WTC11 (cell line): ENCODE measurements around the gene MGMT. TPM values are rescaled to one million over a fixed set of nuclear protein-coding genes. Genes with fewer than 3 reads are reported as not detected.

Experiments used
- ATAC-seq: fragments of 200-7000 bp; cut with Tn5 transposase; 2 replicates; pipeline ENCODE4 v1.10.0; 2021; ENCODE audit warnings: mild to moderate bottlenecking, moderate library complexity
- CTCF ChIA-PET: fragments of 300-600 bp; sonication (Branson Sonifier 250); formaldehyde crosslinking; loops from one replicate; lab custom pipeline; 2021; ENCODE audit warnings: antibody characterized with exemption; lab: Charles Lee
- POLR2A ChIA-PET: fragments of 350-600 bp; sonication (Branson Sonifier 250); formaldehyde crosslinking; loops from one replicate; lab custom pipeline; 2021; ENCODE audit warnings: antibody characterized with exemption; lab: Charles Lee
- DNase-seq: peaks from one replicate; pipeline ENCODE4 v3.0.0; 2021; ENCODE audit warnings: low spot score
- H3K27ac Mint-ChIP-seq: 2 replicates; pipeline ENCODE4 v1.8.0; 2021; ENCODE audit warnings: mixed read lengths
- H3K27me3 Mint-ChIP-seq: 2 replicates; pipeline ENCODE4 v1.8.0; 2021; ENCODE audit warnings: low read depth, mild to moderate bottlenecking, moderate library complexity, mixed read lengths
- H3K36me3 Mint-ChIP-seq: 2 replicates; pipeline ENCODE4 v1.8.0; 2021; ENCODE audit warnings: mixed read lengths
- H3K4me1 Mint-ChIP-seq: 2 replicates; pipeline ENCODE4 v1.8.0; 2022; ENCODE audit warnings: mixed read lengths
- H3K4me3 Mint-ChIP-seq: 2 replicates; pipeline ENCODE4 v1.8.0; 2021; ENCODE audit warnings: mild to moderate bottlenecking, moderate library complexity, mixed read lengths
- H3K9me3 Mint-ChIP-seq: 2 replicates; pipeline ENCODE4 v1.8.0; 2021; ENCODE audit warnings: mixed read lengths
- AR ChIP-seq: fragments of 250-450 bp; sonication (Bioruptor Pico); IDR thresholded peaks from 2 replicates; pipeline ENCODE4 v1.9.0; 2021; ENCODE audit warnings: mild to moderate bottlenecking
- ESRRA ChIP-seq: sonication (generic); formaldehyde crosslinking; IDR thresholded peaks from 2 replicates; pipeline ENCODE4 v1.8.1; 2022; ENCODE audit warnings: mild to moderate bottlenecking, missing genetic modification reagents, borderline replicate concordance
- FOXK1 ChIP-seq: sonication (generic); formaldehyde crosslinking; IDR thresholded peaks from 2 replicates; pipeline ENCODE4 v1.8.0; 2022; ENCODE audit warnings: mild to moderate bottlenecking, moderate library complexity, missing genetic modification reagents
- FOXP1 ChIP-seq: sonication (generic); formaldehyde crosslinking; IDR thresholded peaks from 2 replicates; pipeline ENCODE4 v1.8.0; 2022; ENCODE audit warnings: missing genetic modification reagents, mild to moderate bottlenecking, moderate library complexity, borderline replicate concordance
- FOXP4 ChIP-seq: sonication (generic); formaldehyde crosslinking; IDR thresholded peaks from 2 replicates; pipeline ENCODE4 v1.8.0; 2022; ENCODE audit warnings: mild to moderate bottlenecking, missing genetic modification reagents
- GTF2I ChIP-seq: fragments of 250-450 bp; sonication (Bioruptor Pico); conservative IDR thresholded peaks from 2 replicates; pipeline ENCODE4 v1.4.0; 2021; ENCODE audit warnings: mild to moderate bottlenecking
- HMGA2 ChIP-seq: fragments of 250-450 bp; sonication (Bioruptor Pico); IDR thresholded peaks from 2 replicates; pipeline ENCODE4 v1.4.0; 2021; ENCODE audit warnings: mild to moderate bottlenecking, moderate library complexity
- IRF2 ChIP-seq: sonication (generic); formaldehyde crosslinking; IDR thresholded peaks from 2 replicates; pipeline ENCODE4 v1.8.0; 2022; ENCODE audit warnings: low read depth, missing genetic modification reagents, borderline replicate concordance
- JUN ChIP-seq: sonication (generic); formaldehyde crosslinking; IDR thresholded peaks from 2 replicates; pipeline ENCODE4 v1.8.0; 2023; ENCODE audit warnings: mild to moderate bottlenecking, missing genetic modification reagents
- KAT7 ChIP-seq: sonication (generic); formaldehyde crosslinking; IDR thresholded peaks from 2 replicates; pipeline ENCODE4 v1.8.1; 2023; ENCODE audit warnings: missing genetic modification reagents, mild to moderate bottlenecking, borderline replicate concordance
- MAX ChIP-seq: sonication (generic); formaldehyde crosslinking; IDR thresholded peaks from 2 replicates; pipeline ENCODE4 v1.8.0; 2022; ENCODE audit warnings: mild to moderate bottlenecking, missing genetic modification reagents
- PRRX2 ChIP-seq: fragments of 250-450 bp; sonication (Bioruptor Pico); IDR thresholded peaks from 2 replicates; pipeline ENCODE4 v1.8.0; 2021; ENCODE audit warnings: mild to moderate bottlenecking
- RORB ChIP-seq: fragments of 250-450 bp; sonication (Bioruptor Pico); IDR thresholded peaks from 2 replicates; pipeline ENCODE4 v1.9.0; 2021; ENCODE audit warnings: mild to moderate bottlenecking
- ZMAT4 ChIP-seq: fragments of 250-450 bp; sonication (Bioruptor Pico); IDR thresholded peaks from 2 replicates; pipeline ENCODE4 v1.9.0; 2021; ENCODE audit warnings: mild to moderate bottlenecking
- total RNA-seq: library from RNA; stranded (reverse); gene quantifications from 3 replicates; pipeline ENCODE4 v1.2.3, GENCODE V29; 2021

The MGMT gene
- total RNA-seq, 1 experiment from 2014 or later, result 11.8 TPM

- TF ChIP-seq KAT7 (CRISPR knock-in tag), result no peak
- TF ChIP-seq AR (CRISPR knock-in tag), result no peak
- no peak for TF ChIP-seq FOXK1
- no peak for TF ChIP-seq ESRRA (CRISPR knock-in tag)
- ChIA-PET CTCF (interaction anchor here (1.3 kb wide), 1 partner anchor 13 kb away, joined by 3 read pairs; no protein-coding TSS in a partner anchor), POLR2A (no interaction called here)
- ATAC-seq, result no peak
- Mint-ChIP-seq H3K27me3 (no peaks in the 10 kb centered on the region), H3K36me3 (no peaks in the 10 kb centered on the region; the same call in 1 of the 2 replicates), H3K27ac (no peak overlapping the region), H3K9me3 (0 out of 2 replicates have a peak, but pooled peaks cover 3% of the 10 kb centered on the region), H3K4me3 (no peak overlapping the region), H3K4me1 (peaks cover 6% of the 10 kb centered on the region; the same call in 1 of the 2 replicates)
- DNase-seq, result no peak
These were observed 222.6 kb downstream of the MGMT start for GRCh38 chr10:129689671-129690071.

- ATAC-seq (no peak), DNase-seq (no peak)
- POLR2A ChIA-PET, result no interaction called here
- H3K4me3 Mint-ChIP-seq, result no peak overlapping the region
- H3K27ac Mint-ChIP-seq, result no peak overlapping the region
- H3K4me1 Mint-ChIP-seq, result 0 out of 2 replicates have a peak, but pooled peaks cover 3% of the 10 kb centered on the region
- H3K9me3 Mint-ChIP-seq, result 0 out of 2 replicates have a peak, but pooled peaks cover 3% of the 10 kb centered on the region
- CTCF ChIA-PET, result interaction anchor here (0.9 to 1.4 kb wide), 2 partner anchors 32 kb away, joined by 4 read pairs; no protein-coding TSS in a partner anchor
- no peaks in the 10 kb centered on the region for H3K27me3 Mint-ChIP-seq
- no peak for TF ChIP-seq JUN (CRISPR knock-in tag)
- no peak for TF ChIP-seq FOXP4 (CRISPR knock-in tag)
- TF ChIP-seq MAX (CRISPR knock-in tag), result no peak
- TF ChIP-seq PRRX2 (CRISPR knock-in tag), result no peak
- TF ChIP-seq IRF2 (CRISPR knock-in tag), result no peak
- TF ChIP-seq GTF2I (CRISPR knock-in tag), result no peak
- no peak for TF ChIP-seq RORB
- no peak for TF ChIP-seq ZMAT4
- no peak for TF ChIP-seq HMGA2
- TF ChIP-seq, all 79 proteins: peak for 0
- no peaks in the 10 kb centered on the region; the same call in 1 of the 2 replicates for H3K36me3 Mint-ChIP-seq
These were observed 223.4 kb downstream of the MGMT start for GRCh38 chr10:129690248-129691070.

GRCh38 chr10:129692695-129693094 lies 225.7 kb downstream of the MGMT start:
- no peak for TF ChIP-seq FOXP1 (CRISPR knock-in tag)
- ATAC-seq (no peak), DNase-seq (no peak)
- CTCF ChIA-PET, result no interaction called here
- Mint-ChIP-seq H3K4me1 (0 out of 2 replicates have a peak, but pooled peaks cover 2% of the 10 kb centered on the region), H3K27ac (no peak overlapping the region), H3K4me3 (no peak overlapping the region), H3K27me3 (no peaks in the 10 kb centered on the region), H3K9me3 (0 out of 2 replicates have a peak, but pooled peaks cover 3% of the 10 kb centered on the region), H3K36me3 (no peaks in the 10 kb centered on the region; the same call in 1 of the 2 replicates)
- POLR2A ChIA-PET, result interaction anchor here (0.6 kb wide), 1 partner anchor 558 kb away, joined by 4 read pairs; no protein-coding TSS in a partner anchor
